GM12878 (cell line): ENCODE data around the gene TEX30. TPM values are rescaled to one million over a fixed set of nuclear protein-coding genes. Genes with fewer than 3 reads are reported as not detected.

Experiments
- ATAC-seq: fragments of 200-7000 bp; cut with Tn5 transposase; 3 replicates; pipeline ENCODE4 v1.9.1; 2020; ENCODE audit warnings: mild to moderate bottlenecking, moderate library complexity
- BruUV-seq: library from RNA; stranded (reverse); fragments of 400-500 nt; replicated peaks from 2 replicates; lab custom pipeline; 2021; lab: Mats Ljungman, UMichigan
- CTCF ChIA-PET: fragments of 300-600 bp; sonication (Branson Sonifier 250); formaldehyde crosslinking; extraction: SDS; loops from one replicate; lab custom pipeline; 2021; ENCODE audit warnings: inconsistent platforms; lab: Yijun Ruan, JAX
- POLR2A ChIA-PET: fragments of 350-600 bp; formaldehyde crosslinking; extraction: SDS; loops from one replicate; lab custom pipeline; 2021; ENCODE audit warnings: inconsistent platforms; lab: Charles Lee
- RAD21 ChIA-PET: fragments of 300-600 bp; sonication (Branson Sonifier 250); formaldehyde crosslinking; loops from one replicate; lab custom pipeline; 2023; ENCODE audit warnings: antibody characterized with exemption; ENCODE audit not compliant: unreplicated experiment; lab: Charles Lee
- SMC1A ChIA-PET: fragments of 300-600 bp; sonication (Branson Sonifier 250); formaldehyde crosslinking; loops from one replicate; lab custom pipeline; 2023; ENCODE audit not compliant: unreplicated experiment, uncharacterized antibody; lab: Charles Lee
- DNase-seq: peaks from one replicate; pipeline ENCODE4 v3.0.0-alpha.2; 2011; ENCODE audit warnings: low read depth, low spot score
- FAIRE-seq: peaks from 3 replicates; lab custom pipeline; 2011; peaks lifted over from hg19 to GRCh38; lab: Jason Lieb, UNC
- H2AFZ ChIP-seq: 2 replicates; pipeline ENCODE4 v1.6.0; 2011; ENCODE audit warnings: low read depth, low read length, control low read depth; ENCODE audit not compliant: control insufficient read depth
- H3K27ac ChIP-seq: 2 replicates; pipeline ENCODE4 v1.5.1; 2011; ENCODE audit warnings: control low read depth; ENCODE audit not compliant: control insufficient read depth, insufficient read depth
- H3K27me3 ChIP-seq, 2 experiments: replicated peaks in 1 of 2; 2 replicates each; pipeline versions ENCODE4 v1.6.0 to v1.6.1; 2011; ENCODE audit warnings: low read length in 1 of 2; ENCODE audit not compliant: control insufficient read depth in 2 of 2, insufficient read depth in 2 of 2
- H3K36me3 ChIP-seq, 2 experiments: 2 replicates each; pipeline ENCODE4 v1.5.1; 2011; ENCODE audit warnings: low read length in 1 of 2; ENCODE audit not compliant: control insufficient read depth in 2 of 2, insufficient read depth in 2 of 2
- H3K4me1 ChIP-seq: 2 replicates; pipeline ENCODE4 v1.6.1; 2011; ENCODE audit warnings: mild to moderate bottlenecking, low read length, moderate library complexity, mixed read lengths; ENCODE audit not compliant: control insufficient read depth, insufficient read depth
- H3K4me2 ChIP-seq: 2 replicates; pipeline ENCODE4 v1.6.0; 2011; ENCODE audit warnings: control low read depth; ENCODE audit not compliant: control insufficient read depth, insufficient read depth
- H3K4me3 ChIP-seq: fragments of 200-600 bp; sonication (generic); 2 replicates; pipeline ENCODE4 v1.5.1; 2016
- H3K79me2 ChIP-seq: 2 replicates; pipeline ENCODE4 v1.6.0; 2011; ENCODE audit warnings: low read length; ENCODE audit not compliant: control insufficient read depth, insufficient read depth
- H3K9ac ChIP-seq: 2 replicates; pipeline ENCODE4 v1.8.0; 2011; ENCODE audit warnings: low read length, control low read depth, mixed read lengths; ENCODE audit not compliant: control insufficient read depth, insufficient read depth
- H3K9me3 ChIP-seq: replicated peaks from 3 replicates; pipeline ENCODE4 v1.5.1; 2011; ENCODE audit warnings: mild to moderate bottlenecking, low read length; ENCODE audit not compliant: control insufficient read depth, insufficient read depth
- H4K20me1 ChIP-seq: 2 replicates; pipeline ENCODE4 v1.6.0; 2011; ENCODE audit not compliant: control insufficient read depth, insufficient read depth
- NFYB ChIP-seq: IDR thresholded peaks from 2 replicates; pipeline ENCODE4 v1.6.1; 2011; ENCODE audit warnings: low read depth, mild to moderate bottlenecking, low read length, improper control_type of control experiment, moderate library complexity; ENCODE audit not compliant: insufficient read depth
- NRF1 ChIP-seq: conservative IDR thresholded peaks from 2 replicates; pipeline ENCODE4 v1.6.1; 2011; ENCODE audit warnings: mild to moderate bottlenecking, low read depth, low read length, improper control_type of control experiment
- RAD51 ChIP-seq: fragments of 450-650 bp; IDR thresholded peaks from 2 replicates; pipeline ENCODE4 v1.6.1; 2016; ENCODE audit warnings: moderate library complexity, mild to moderate bottlenecking, inconsistent platforms
- SIN3A ChIP-seq: IDR thresholded peaks from 2 replicates; pipeline ENCODE4 v1.6.1; 2012; ENCODE audit warnings: low read depth, low read length, improper control_type of control experiment
- WGBS: methylation state at CpG from one replicate; pipeline ENCODE4 v1.1.6; 2016; ENCODE audit warnings: low lambda C conversion rate; ENCODE audit not compliant: insufficient replicate concordance, insufficient coverage; ENCODE audit errors: missing lambda C conversion rate; 5-methylcytosine and 5-hydroxymethylcytosine counted together
- in situ Hi-C: fragments of 300-500 bp; cut with MboI; formaldehyde crosslinking; loops from 9 replicates; pipeline ENCODE4 v1.14.3; 2018; ENCODE audit warnings: mixed read lengths
- intact Hi-C: fragments of 100-400 bp; cut with micrococcal nuclease; formaldehyde crosslinking; loops from one replicate; pipeline ENCODE4 v1.14.2; 2022; ENCODE audit not compliant: unreplicated experiment
- polyA plus RNA-seq, 11 experiments: library from polyadenylated mRNA; depleted of rRNA in 4 of 11; unstranded in 6 of 11; stranded (reverse) in 5 of 11; fragments of >200 nt; fragmentation: Nextera tagmentation in 4 of 11; fragmentation: Illumina TruSeq in 1 of 11; extraction: Ambion mirVana in 4 of 11; extraction: Trizol in 1 of 11; gene quantifications; 1 replicate in 1 of 11; 2 replicates in 10 of 11; pipeline versions ENCODE4 v1.2.1 to v1.2.3, GENCODE V29; 2011 to 2016; ENCODE audit warnings: inconsistent platforms in 2 of 11, missing spikeins in 2 of 11, low read depth in 1 of 11
- total RNA-seq, 4 experiments: library from RNA; depleted of rRNA in 3 of 4; stranded (reverse); fragments of >200 nt in 3 of 4; fragmentation: Illumina TruSeq in 1 of 4; extraction: Trizol in 1 of 4; gene quantifications; 2 replicates each; pipeline versions ENCODE4 v1.2.1 to v1.2.3, GENCODE V29; 2013 to 2021
- TF ChIP-seq, protein P1 (sequence below): IDR thresholded peaks from 2 replicates; pipeline ENCODE4 v1.6.1; 2012; ENCODE audit warnings: improper control_type of control experiment, low read depth, low read length; ENCODE audit not compliant: insufficient replicate concordance

TEX30 gene
- total and polyA plus RNA-seq, 10 of the 15 experiments (the other 5 are each of a cell fraction or from before 2014, with no cell fraction given): 19.7 to 114 (median 25.0) TPM

DNA sequence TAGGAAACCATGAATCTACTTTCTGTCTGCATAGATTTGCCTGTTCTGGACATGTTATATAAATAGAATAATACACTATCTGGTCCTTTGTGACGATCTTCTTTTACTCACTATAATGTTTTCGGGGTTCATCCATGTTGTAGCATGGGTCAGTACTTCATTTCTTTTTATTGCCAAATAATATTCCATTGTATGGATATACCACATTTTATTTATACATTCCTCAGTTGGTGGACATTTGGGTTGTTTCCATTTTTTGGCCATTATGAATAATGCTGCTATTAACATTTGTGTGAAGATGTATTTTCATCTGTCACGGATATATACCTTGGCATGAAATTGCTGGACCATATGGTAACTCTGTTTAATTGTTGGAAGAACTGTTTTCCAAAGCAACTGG, 32.1 kb upstream of the TEX30 start:
- peaks cover 2% of the 10 kb centered on the region; the same call in 2 of the 3 replicates for H3K9me3 ChIP-seq
- no peak overlapping the region for H2AFZ ChIP-seq
- no peak for TF ChIP-seq NRF1
- TF ChIP-seq NFYB: no peak
- no peak for TF ChIP-seq SIN3A
- TF ChIP-seq, protein P1, sequence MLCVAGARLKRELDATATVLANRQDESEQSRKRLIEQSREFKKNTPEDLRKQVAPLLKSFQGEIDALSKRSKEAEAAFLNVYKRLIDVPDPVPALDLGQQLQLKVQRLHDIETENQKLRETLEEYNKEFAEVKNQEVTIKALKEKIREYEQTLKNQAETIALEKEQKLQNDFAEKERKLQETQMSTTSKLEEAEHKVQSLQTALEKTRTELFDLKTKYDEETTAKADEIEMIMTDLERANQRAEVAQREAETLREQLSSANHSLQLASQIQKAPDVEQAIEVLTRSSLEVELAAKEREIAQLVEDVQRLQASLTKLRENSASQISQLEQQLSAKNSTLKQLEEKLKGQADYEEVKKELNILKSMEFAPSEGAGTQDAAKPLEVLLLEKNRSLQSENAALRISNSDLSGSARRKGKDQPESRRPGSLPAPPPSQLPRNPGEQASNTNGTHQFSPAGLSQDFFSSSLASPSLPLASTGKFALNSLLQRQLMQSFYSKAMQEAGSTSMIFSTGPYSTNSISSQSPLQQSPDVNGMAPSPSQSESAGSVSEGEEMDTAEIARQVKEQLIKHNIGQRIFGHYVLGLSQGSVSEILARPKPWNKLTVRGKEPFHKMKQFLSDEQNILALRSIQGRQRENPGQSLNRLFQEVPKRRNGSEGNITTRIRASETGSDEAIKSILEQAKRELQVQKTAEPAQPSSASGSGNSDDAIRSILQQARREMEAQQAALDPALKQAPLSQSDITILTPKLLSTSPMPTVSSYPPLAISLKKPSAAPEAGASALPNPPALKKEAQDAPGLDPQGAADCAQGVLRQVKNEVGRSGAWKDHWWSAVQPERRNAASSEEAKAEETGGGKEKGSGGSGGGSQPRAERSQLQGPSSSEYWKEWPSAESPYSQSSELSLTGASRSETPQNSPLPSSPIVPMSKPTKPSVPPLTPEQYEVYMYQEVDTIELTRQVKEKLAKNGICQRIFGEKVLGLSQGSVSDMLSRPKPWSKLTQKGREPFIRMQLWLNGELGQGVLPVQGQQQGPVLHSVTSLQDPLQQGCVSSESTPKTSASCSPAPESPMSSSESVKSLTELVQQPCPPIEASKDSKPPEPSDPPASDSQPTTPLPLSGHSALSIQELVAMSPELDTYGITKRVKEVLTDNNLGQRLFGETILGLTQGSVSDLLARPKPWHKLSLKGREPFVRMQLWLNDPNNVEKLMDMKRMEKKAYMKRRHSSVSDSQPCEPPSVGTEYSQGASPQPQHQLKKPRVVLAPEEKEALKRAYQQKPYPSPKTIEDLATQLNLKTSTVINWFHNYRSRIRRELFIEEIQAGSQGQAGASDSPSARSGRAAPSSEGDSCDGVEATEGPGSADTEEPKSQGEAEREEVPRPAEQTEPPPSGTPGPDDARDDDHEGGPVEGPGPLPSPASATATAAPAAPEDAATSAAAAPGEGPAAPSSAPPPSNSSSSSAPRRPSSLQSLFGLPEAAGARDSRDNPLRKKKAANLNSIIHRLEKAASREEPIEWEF: no peak
- no peak for TF ChIP-seq RAD51
- TF ChIP-seq, all 136 proteins: peak for 0
- POLR2A ChIA-PET: no interaction called here
- RAD21 ChIA-PET: no interaction called here
- FAIRE-seq: no peak
- DNase-seq: no peak
- Histone ChIP-seq H3K4me1 (peaks cover 2% of the 10 kb centered on the region; the same call in 1 of the 2 replicates), H3K4me2 (no peak overlapping the region), H3K27ac (no peak overlapping the region), H3K4me3 (no peak overlapping the region), H3K27me3 (no peaks in the 10 kb centered on the region), H3K9ac (no peak overlapping the region), H4K20me1 (no peaks in the 10 kb centered on the region), H3K79me2 (peaks cover 8% of the 10 kb centered on the region), H3K36me3 (peaks cover 0 to 2% of the 10 kb centered on the region in 2 experiments; a peak in 1 of 4 replicates)
- intact Hi-C loops: no loop called here
- no TSS peak for BruUV-seq
- ATAC-seq: no peak
- CTCF ChIA-PET: no interaction called here
- in situ Hi-C loops: no loop called here
- SMC1A ChIA-PET: no interaction called here
- 96% methylated on average over 3 of the region's 3 CpGs for WGBS
